PFSK-1 (cell line): ENCODE measurements around the gene ETV2.

Source experiments
- FOXP2 ChIP-seq: optimal IDR thresholded peaks from 2 replicates; pipeline ENCODE3; 2011; ENCODE audit warnings: borderline replicate concordance, control low read depth, inconsistent platforms; ENCODE audit not compliant: insufficient read depth; ENCODE audit errors: extremely low read length, extremely low read depth
- POLR2AphosphoS5 ChIP-seq: IDR thresholded peaks from 2 replicates; pipeline ENCODE4 v1.6.1; 2012; ENCODE audit warnings: low read depth, mild to moderate bottlenecking, control low read depth, low read length, moderate library complexity
- REST ChIP-seq, 2 experiments: IDR thresholded peaks; 2 replicates each; pipeline versions ENCODE4 v1.6.1 to v1.8.0; 2011 to 2012; ENCODE audit warnings: low read depth in 2 of 2, low read length in 2 of 2, control low read depth in 1 of 2, inconsistent platforms in 1 of 2, mild to moderate bottlenecking in 1 of 2, moderate library complexity in 1 of 2; ENCODE audit not compliant: insufficient read depth in 1 of 2
- SIN3A ChIP-seq: IDR thresholded peaks from 2 replicates; pipeline ENCODE4 v1.6.1; 2012; ENCODE audit warnings: mild to moderate bottlenecking, low read length, moderate library complexity, borderline replicate concordance; ENCODE audit not compliant: insufficient read depth
- TAF1 ChIP-seq: IDR thresholded peaks from 2 replicates; pipeline ENCODE4 v1.6.1; 2012; ENCODE audit warnings: low read length, control low read depth, borderline replicate concordance; ENCODE audit not compliant: insufficient read depth

ETV2 gene

GRCh38 chr19:35607661-35608060 lies 33.9 kb upstream of the ETV2 start:
- no peak for TF ChIP-seq POLR2AphosphoS5
- TF ChIP-seq TAF1: no peak
- no peak for TF ChIP-seq REST (IDR thresholded peaks at IDR 0.05; ENCODE audit: insufficient read depth in 1 of 2, low read depth in 2 of 2, low read length in 2 of 2)
- no peak for TF ChIP-seq SIN3A
- no peak for TF ChIP-seq FOXP2

GRCh38 chr19:35608251-35608650 lies 33.3 kb upstream of the ETV2 start:
- no peak for TF ChIP-seq TAF1

- TF ChIP-seq FOXP2: no peak
- TF ChIP-seq TAF1: no peak
- TF ChIP-seq REST (IDR thresholded peaks at IDR 0.05; ENCODE audit: insufficient read depth in 1 of 2, low read depth in 2 of 2, low read length in 2 of 2): no peak
- no peak for TF ChIP-seq SIN3A
- TF ChIP-seq POLR2AphosphoS5: no peak
Observed at GRCh38 chr19:35609851-35610353, 31.6 kb upstream of the ETV2 start.

GRCh38 chr19:35612224-35612558 lies 29.4 kb upstream of the ETV2 start:
- TF ChIP-seq FOXP2 (no peak), POLR2AphosphoS5 (no peak), REST (IDR thresholded peaks at IDR 0.05; ENCODE audit: insufficient read depth in 1 of 2, low read depth in 2 of 2, low read length in 2 of 2) (no peak), SIN3A (no peak)

- TF ChIP-seq SIN3A (peak; percentile 60; the same call in 1 of the 2 replicates), TAF1 (0 out of 2 replicates have a peak, but pooled peaks have one; percentile 65), POLR2AphosphoS5 (peak; percentile 85), FOXP2 (peak; percentile 79), REST (IDR thresholded peaks at IDR 0.05; ENCODE audit: insufficient read depth in 1 of 2, low read depth in 2 of 2, low read length in 2 of 2) (no peak)
Observed at GRCh38 chr19:35612559-35613321, 28.8 kb upstream of the ETV2 start, which contains the start of gene HAUS5. Gene HAUS5, plus strand, starts transcription at chr19:35612735. Its CDS starts 60 bp downstream, at chr19:35612795.
